Ascending aorta (tissue), 2 donors: Measurements from ENCODE around the gene SF3B6. TPM values are rescaled to one million over a fixed set of nuclear protein-coding genes. Genes with fewer than 3 reads are reported as not detected.

Source experiments
- DNase-seq, 2 donors: peaks; one replicate each; pipeline ENCODE4 v3.0.0-alpha.2; 2019; ENCODE audit warnings: low spot score in 2 of 2
- H3K27ac ChIP-seq, 2 donors: fragments of 200-600 bp; sonication (generic); one replicate each; pipeline ENCODE4 v1.5.1; 2016 to 2017; ENCODE audit warnings: mild to moderate bottlenecking in 1 of 2
- H3K27me3 ChIP-seq: fragments of 200-600 bp; sonication (generic); one replicate; pipeline ENCODE4 v1.5.1; 2017
- H3K36me3 ChIP-seq, 2 donors: fragments of 200-600 bp; sonication (generic); one replicate each; pipeline ENCODE4 v1.5.1; 2016
- H3K4me1 ChIP-seq, 2 donors: fragments of 200-600 bp; sonication (generic); one replicate each; pipeline ENCODE4 v1.5.1; 2016 to 2017; ENCODE audit warnings: mild to moderate bottlenecking in 1 of 2
- H3K4me3 ChIP-seq, 2 donors: fragments of 200-600 bp; sonication (generic); one replicate each; pipeline ENCODE4 v1.5.1; 2016 to 2017; ENCODE audit warnings: mild to moderate bottlenecking in 1 of 2
- H3K9me3 ChIP-seq, 2 donors: fragments of 200-600 bp; sonication (generic); one replicate each; pipeline ENCODE4 v1.5.1; 2016
- CTCF ChIP-seq, 3 experiments: fragments of 200-600 bp in 2 of 3; fragments of 450-650 bp in 1 of 3; sonication (generic) in 2 of 3; IDR thresholded peaks; one replicate each; pipeline ENCODE4 v1.5.1; 2016 to 2019; ENCODE audit warnings: antibody characterized with exemption in 3 of 3, mild to moderate bottlenecking in 1 of 3, moderate library complexity in 1 of 3
- intact Hi-C: fragments of 100-400 bp; cut with DNase I; formaldehyde crosslinking; loops from one replicate; pipeline ENCODE4 v1.15.1; 2023
- total RNA-seq: library from RNA; depleted of rRNA; stranded (reverse); fragments of >200 nt; gene quantifications from one replicate; pipeline ENCODE4 v1.1.0, GENCODE V29; 2016

SF3B6 gene
- total RNA-seq, 1 donor from 2014 or later: 26.9 TPM

- intact Hi-C loops: no loop called here
- Histone ChIP-seq H3K9me3 (no peaks in the 10 kb centered on the region), H3K4me1 (no peaks in the 10 kb centered on the region), H3K36me3 (peaks cover 31 to 49% of the 10 kb centered on the region in 2 donors), H3K27ac (no peak overlapping the region), H3K4me3 (no peak overlapping the region), H3K27me3 (no peaks in the 10 kb centered on the region)
- no peak for TF ChIP-seq CTCF (IDR thresholded peaks at IDR 0.05)
- no peak for DNase-seq
Observed at GRCh38 chr2:24024996-24025663, 51.0 kb downstream of the SF3B6 start.

- no peak for DNase-seq
- Histone ChIP-seq H3K36me3 (peaks cover 21 to 38% of the 10 kb centered on the region in 2 donors), H3K27ac (no peak overlapping the region), H3K4me3 (no peak overlapping the region), H3K27me3 (no peaks in the 10 kb centered on the region), H3K9me3 (no peaks in the 10 kb centered on the region), H3K4me1 (no peaks in the 10 kb centered on the region)
- intact Hi-C loops: no loop called here
- peak in 1 of 3 experiments; percentile 20 for TF ChIP-seq CTCF (IDR thresholded peaks at IDR 0.05)
Observed at GRCh38 chr2:24024018-24024417, 52.1 kb downstream of the SF3B6 start.

- no peaks in the 10 kb centered on the region for H3K27me3 ChIP-seq
- no peaks in the 10 kb centered on the region for H3K9me3 ChIP-seq
- intact Hi-C loops: no loop called here
- DNase-seq: no peak
- H3K4me3 ChIP-seq: no peak overlapping the region
- peaks cover 15 to 32% of the 10 kb centered on the region in 2 donors for H3K36me3 ChIP-seq
- TF ChIP-seq CTCF (IDR thresholded peaks at IDR 0.05): no peak
- no peaks in the 10 kb centered on the region for H3K4me1 ChIP-seq
- H3K27ac ChIP-seq: no peak overlapping the region
Observed at GRCh38 chr2:24022975-24023575, 53.1 kb downstream of the SF3B6 start.

- H3K9me3 ChIP-seq: no peaks in the 10 kb centered on the region
- no peaks in the 10 kb centered on the region for H3K27me3 ChIP-seq
- intact Hi-C loops: no loop called here
- H3K27ac ChIP-seq: no peak overlapping the region
- H3K36me3 ChIP-seq: peaks cover 14 to 26% of the 10 kb centered on the region in 2 donors
- no peaks in the 10 kb centered on the region for H3K4me1 ChIP-seq
- no peak for DNase-seq
- H3K4me3 ChIP-seq: no peak overlapping the region
- no peak for TF ChIP-seq CTCF (IDR thresholded peaks at IDR 0.05)
Observed at GRCh38 chr2:24022324-24022974, 53.7 kb downstream of the SF3B6 start.

GRCh38 chr2:24021122-24021998, 54.8 kb downstream of the SF3B6 start:
- no peaks in the 10 kb centered on the region for H3K27me3 ChIP-seq
- peaks cover 14 to 20% of the 10 kb centered on the region in 2 donors for H3K36me3 ChIP-seq
- intact Hi-C loops: no loop called here
- no peaks in the 10 kb centered on the region for H3K9me3 ChIP-seq
- no peaks in the 10 kb centered on the region for H3K4me1 ChIP-seq
- TF ChIP-seq CTCF (IDR thresholded peaks at IDR 0.05): peak in 1 of 3 experiments; percentile 8
- no peak overlapping the region for H3K27ac ChIP-seq
- DNase-seq: no peak
- H3K4me3 ChIP-seq: no peak overlapping the region
